GM12891 (cell line): ENCODE measurements around the gene CAPN7.

Experiments
- POLR2A ChIP-seq: IDR thresholded peaks from 2 replicates; pipeline ENCODE4 v1.6.1; 2011; ENCODE audit warnings: low read depth, low read length, control low read depth
- POLR2AphosphoS5 ChIP-seq: IDR thresholded peaks from 2 replicates; pipeline ENCODE4 v1.6.1; 2011; ENCODE audit warnings: low read depth, low read length, control low read depth
- TAF1 ChIP-seq: IDR thresholded peaks from 2 replicates; pipeline ENCODE4 v1.6.1; 2011; ENCODE audit warnings: low read depth, low read length, control low read depth

DNA sequence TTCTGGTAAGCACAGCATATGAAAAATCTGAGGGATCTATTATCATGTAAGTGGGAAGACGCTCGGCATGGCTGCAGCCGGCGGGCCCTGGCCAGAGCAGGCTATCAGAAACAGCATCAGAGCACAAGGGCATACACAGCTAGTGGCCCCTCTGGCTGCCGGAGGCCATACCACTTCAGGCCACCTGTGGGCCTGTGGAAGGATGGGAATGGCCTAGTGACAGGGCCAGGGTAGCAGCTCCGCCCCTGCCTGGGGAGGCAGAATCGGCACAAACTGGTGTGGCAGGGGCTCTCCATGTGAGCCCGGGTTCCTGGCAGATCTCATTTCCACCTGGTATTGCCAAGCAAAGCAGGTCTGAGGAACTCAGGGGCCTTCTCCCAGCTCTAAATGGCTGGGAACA is 80.0 kb downstream of the CAPN7 start:
- TF ChIP-seq TAF1: no peak
- no peak for TF ChIP-seq POLR2A
- no peak for TF ChIP-seq POLR2AphosphoS5
